HCT116 (cell line): ENCODE results near the gene B4GALNT3. TPM values are rescaled to one million over a fixed set of nuclear protein-coding genes. Genes with fewer than 3 reads are reported as not detected.

ENCODE experiments used
- ATAC-seq: fragments of 200-7000 bp; cut with Tn5 transposase; 2 replicates; pipeline ENCODE4 v1.9.1; 2020; ENCODE audit warnings: mild to moderate bottlenecking, moderate library complexity
- BruUV-seq: library from RNA; stranded (reverse); fragments of 400-500 nt; replicated peaks from 2 replicates; lab custom pipeline; 2021; lab: Mats Ljungman, UMichigan
- CTCF ChIA-PET: fragments of 300-600 bp; sonication (Branson Sonifier 250); formaldehyde crosslinking; loops from one replicate; lab custom pipeline; 2021; ENCODE audit warnings: antibody characterized with exemption; lab: Charles Lee
- POLR2A ChIA-PET: fragments of 300-600, 350-600 bp; sonication (Branson Sonifier 250); formaldehyde crosslinking; loops from one replicate; lab custom pipeline; 2021; ENCODE audit warnings: antibody characterized with exemption; lab: Charles Lee
- RAD21 ChIA-PET, 2 experiments: fragments of 300-600 bp; sonication (Branson Sonifier 250); formaldehyde crosslinking; loops; one replicate each; lab custom pipeline; 2023; ENCODE audit warnings: low total read pairs in 2 of 2; ENCODE audit not compliant: uncharacterized antibody in 2 of 2, unreplicated experiment in 2 of 2, low non-redundant PET in 1 of 2; lab: Charles Lee
- DNase-seq: peaks from one replicate; pipeline ENCODE4 v3.0.0-alpha.2; 2010; ENCODE audit warnings: low read depth, low spot score
- H2AFZ ChIP-seq: fragments of 200-600 bp; shearing (Covaris generic), sonication (generic); 2 replicates; pipeline ENCODE4 v1.6.1; 2017; ENCODE audit warnings: low read depth, mixed run types, mixed read lengths, antibody characterized with exemption, low read length; ENCODE audit not compliant: poor library complexity, severe bottlenecking
- H3K27ac ChIP-seq: 2 replicates; pipeline ENCODE4 v1.5.1; 2012; ENCODE audit warnings: low read depth, low read length
- H3K27me3 ChIP-seq: fragments of 200-600 bp; sonication (generic); 2 replicates; pipeline ENCODE4 v1.6.1; 2016; ENCODE audit warnings: mixed run types, low read length, mixed read lengths; ENCODE audit not compliant: insufficient read depth
- H3K36me3 ChIP-seq, 2 experiments: fragments of 200-500 bp in 1 of 2; fragments of 200-600 bp in 1 of 2; sonication (Bioruptor generic) in 1 of 2; sonication (generic) in 1 of 2; 2 replicates each; pipeline versions ENCODE4 v1.5.1 to v1.6.1; 2014 to 2016; ENCODE audit warnings: low read length in 2 of 2, inconsistent platforms in 1 of 2, mixed read lengths in 1 of 2, mixed run types in 1 of 2; ENCODE audit not compliant: insufficient read depth in 2 of 2, control insufficient read depth in 1 of 2
- H3K4me1 ChIP-seq, 2 experiments: fragments of 200-600 bp in 1 of 2; sonication (generic) in 1 of 2; 2 replicates each; pipeline versions ENCODE4 v1.5.1 to v1.6.1; 2012 to 2017; ENCODE audit warnings: low read length in 2 of 2, inconsistent platforms in 1 of 2, mild to moderate bottlenecking in 1 of 2, mixed read lengths in 1 of 2, mixed run types in 1 of 2, moderate library complexity in 1 of 2; ENCODE audit not compliant: insufficient read depth in 2 of 2, control insufficient read depth in 1 of 2
- H3K4me2 ChIP-seq: fragments of 200-600 bp; sonication (generic); 2 replicates; pipeline ENCODE4 v1.6.1; 2017; ENCODE audit warnings: mixed run types, low read length, mixed read lengths
- H3K4me3 ChIP-seq, 2 experiments: fragments of 200-600 bp in 1 of 2; sonication (generic) in 1 of 2; replicated peaks in 1 of 2; 2 replicates each; pipeline ENCODE4 v1.5.1; 2011 to 2016; ENCODE audit warnings: low read length in 2 of 2, control low read depth in 1 of 2, low read depth in 1 of 2, mild to moderate bottlenecking in 1 of 2, mixed read lengths in 1 of 2, mixed run types in 1 of 2
- H3K79me2 ChIP-seq: fragments of 200-600 bp; sonication (generic); 2 replicates; pipeline ENCODE4 v1.6.1; 2017; ENCODE audit warnings: mild to moderate bottlenecking, mixed run types, low read length, moderate library complexity, mixed read lengths; ENCODE audit not compliant: insufficient read depth
- H3K9ac ChIP-seq: fragments of 200-600 bp; sonication (generic); 2 replicates; pipeline ENCODE4 v1.6.1; 2016; ENCODE audit warnings: low read length, mixed read lengths
- H3K9me2 ChIP-seq: fragments of 200-600 bp; sonication (generic), shearing (Covaris generic); 2 replicates; pipeline ENCODE4 v1.6.1; 2017; ENCODE audit warnings: mixed run types, mild to moderate bottlenecking, moderate library complexity; ENCODE audit not compliant: insufficient read depth
- H3K9me3 ChIP-seq, 2 experiments: fragments of 200-500 bp in 1 of 2; fragments of 200-600 bp in 1 of 2; sonication (Bioruptor generic) in 1 of 2; sonication (generic) in 1 of 2; 2 replicates each; pipeline ENCODE4 v1.6.1; 2014 to 2017; ENCODE audit warnings: low read length in 2 of 2, mixed read lengths in 2 of 2, inconsistent platforms in 1 of 2, low read depth in 1 of 2, mild to moderate bottlenecking in 1 of 2, mixed run types in 1 of 2, moderate library complexity in 1 of 2; ENCODE audit not compliant: control insufficient read depth in 1 of 2, insufficient read depth in 1 of 2
- H4K20me1 ChIP-seq: fragments of 200-600 bp; sonication (generic), shearing (Covaris generic); 2 replicates; pipeline ENCODE4 v1.6.1; 2017; ENCODE audit warnings: mixed run types, mild to moderate bottlenecking, moderate library complexity; ENCODE audit not compliant: insufficient read depth
- EGR1 ChIP-seq: IDR thresholded peaks from 2 replicates; pipeline ENCODE4 v1.6.1; 2012; ENCODE audit warnings: low read depth
- POLR2A ChIP-seq: IDR thresholded peaks from 2 replicates; pipeline ENCODE4 v1.7.0; 2011; ENCODE audit warnings: borderline replicate concordance; ENCODE audit not compliant: insufficient read depth, insufficient read length; ENCODE audit errors: extremely low read depth
- RAD21 ChIP-seq: IDR thresholded peaks from 2 replicates; pipeline ENCODE4 v1.6.1; 2012; ENCODE audit warnings: low read depth, mild to moderate bottlenecking
- SIN3A ChIP-seq: IDR thresholded peaks from 2 replicates; pipeline ENCODE4 v1.6.1; 2012; ENCODE audit warnings: low read depth
- SP1 ChIP-seq: IDR thresholded peaks from 2 replicates; pipeline ENCODE4 v1.6.1; 2012; ENCODE audit warnings: low read depth
- TCF7L2 ChIP-seq: IDR thresholded peaks from 2 replicates; pipeline ENCODE4 v1.7.0; 2011; ENCODE audit warnings: borderline replicate concordance, inconsistent platforms; ENCODE audit not compliant: insufficient read depth, insufficient read length; ENCODE audit errors: extremely low read depth
- YY1 ChIP-seq: IDR thresholded peaks from 2 replicates; pipeline ENCODE4 v1.6.1; 2011; ENCODE audit warnings: low read length, low read depth, moderate library complexity, mild to moderate bottlenecking; ENCODE audit not compliant: insufficient replicate concordance; ENCODE audit errors: extremely low read depth
- intact Hi-C: fragments of 100-400 bp; cut with micrococcal nuclease; formaldehyde crosslinking; loops from 2 replicates; pipeline ENCODE4 v1.10.0; 2022
- total RNA-seq: library from RNA; stranded (reverse); gene quantifications from one replicate; pipeline ENCODE4 v1.2.1, GENCODE V29; 2021; ENCODE audit not compliant: unreplicated experiment
- TF ChIP-seq, protein P1 (sequence below): IDR thresholded peaks from 2 replicates; pipeline ENCODE4 v1.6.1; 2012; ENCODE audit warnings: low read depth
- TF ChIP-seq, protein P2 (sequence below), 3 experiments: fragments of 200-600 bp in 1 of 3; sonication (generic) in 1 of 3; IDR thresholded peaks in 2 of 3; conservative IDR thresholded peaks in 1 of 3; 2 replicates each; pipeline ENCODE4 v1.5.1; 2012 to 2017; ENCODE audit warnings: low read depth in 2 of 3, low read length in 2 of 3, antibody characterized with exemption in 1 of 3, borderline replicate concordance in 1 of 3, control low read depth in 1 of 3, mild to moderate bottlenecking in 1 of 3, mixed read lengths in 1 of 3, mixed run types in 1 of 3, moderate library complexity in 1 of 3; ENCODE audit not compliant: insufficient read depth in 1 of 3
- TF ChIP-seq, protein P3 (sequence below): IDR thresholded peaks from 2 replicates; pipeline ENCODE4 v1.6.1; 2012
- TF ChIP-seq, protein P4 (sequence below): IDR thresholded peaks from 2 replicates; pipeline ENCODE4 v1.6.1; 2012

Gene B4GALNT3
- total RNA-seq, 1 experiment from 2014 or later, result 18.2 TPM

DNA sequence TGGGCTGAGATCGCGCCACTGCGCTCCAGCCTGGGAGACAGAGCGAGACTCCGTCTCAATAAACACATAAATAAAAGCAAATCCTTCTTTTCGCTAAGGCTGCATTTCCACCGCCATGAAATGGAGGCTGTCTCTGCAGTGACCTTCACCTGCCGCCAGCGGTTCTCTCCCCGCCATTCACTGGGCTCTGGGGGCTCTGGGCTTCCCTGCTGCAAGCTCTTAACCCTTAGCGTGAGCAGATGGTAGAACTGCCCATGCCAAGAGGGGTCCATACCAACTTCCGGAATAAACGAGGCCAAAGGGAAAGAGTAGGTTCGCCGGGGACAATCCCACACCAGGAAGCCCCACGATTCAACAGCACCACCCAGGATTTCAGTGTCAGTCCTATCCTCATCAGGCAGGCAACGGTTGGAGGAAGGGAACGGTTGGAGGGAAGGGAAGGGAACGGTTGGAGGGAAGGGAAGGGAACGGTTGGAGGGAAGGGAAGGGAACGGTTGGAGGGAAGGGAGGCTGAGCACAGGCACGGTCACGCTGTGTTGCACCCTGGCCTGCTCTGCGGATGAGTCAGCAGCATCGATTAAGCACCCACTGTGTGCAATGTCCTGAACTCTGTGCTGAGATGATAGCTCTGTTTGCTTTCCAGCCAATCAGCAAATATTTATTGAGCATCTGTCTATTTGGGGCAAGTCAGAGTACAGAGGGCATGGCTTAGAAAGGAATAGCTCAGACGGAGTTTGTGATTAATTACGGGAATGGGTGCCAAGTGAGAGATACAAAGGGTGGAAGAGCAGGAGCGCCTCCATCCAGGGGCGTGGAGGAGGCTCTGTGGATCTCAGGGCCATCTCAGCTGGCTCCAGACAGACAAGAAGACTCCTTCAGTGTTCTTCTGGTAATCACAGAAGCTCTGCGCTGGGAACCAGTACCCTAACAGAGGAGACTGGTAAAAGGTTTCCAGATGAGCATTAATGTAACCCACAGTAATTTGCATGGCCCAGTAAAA, 125.6 kb downstream of the B4GALNT3 start:
- Histone ChIP-seq H3K27me3 (no peaks in the 10 kb centered on the region), H3K4me2 (no peak overlapping the region), H2AFZ (no peak overlapping the region), H3K36me3 (no peaks in the 10 kb centered on the region), H3K9me3 (no peaks in the 10 kb centered on the region), H3K79me2 (no peaks in the 10 kb centered on the region), H3K9me2 (no peaks in the 10 kb centered on the region), H3K27ac (no peak overlapping the region), H4K20me1 (no peaks in the 10 kb centered on the region), H3K4me1 (no peaks in the 10 kb centered on the region), H3K4me3 (no peak overlapping the region), H3K9ac (no peak overlapping the region)
- ChIA-PET CTCF (no interaction called here), POLR2A (no interaction called here), RAD21 (no interaction called here)
- no peak for DNase-seq
- intact Hi-C loops, result no loop called here
- BruUV-seq, result no TSS peak
- TF ChIP-seq YY1 (no peak), SIN3A (no peak), TCF7L2 (no peak)
- ATAC-seq, result no peak

DNA sequence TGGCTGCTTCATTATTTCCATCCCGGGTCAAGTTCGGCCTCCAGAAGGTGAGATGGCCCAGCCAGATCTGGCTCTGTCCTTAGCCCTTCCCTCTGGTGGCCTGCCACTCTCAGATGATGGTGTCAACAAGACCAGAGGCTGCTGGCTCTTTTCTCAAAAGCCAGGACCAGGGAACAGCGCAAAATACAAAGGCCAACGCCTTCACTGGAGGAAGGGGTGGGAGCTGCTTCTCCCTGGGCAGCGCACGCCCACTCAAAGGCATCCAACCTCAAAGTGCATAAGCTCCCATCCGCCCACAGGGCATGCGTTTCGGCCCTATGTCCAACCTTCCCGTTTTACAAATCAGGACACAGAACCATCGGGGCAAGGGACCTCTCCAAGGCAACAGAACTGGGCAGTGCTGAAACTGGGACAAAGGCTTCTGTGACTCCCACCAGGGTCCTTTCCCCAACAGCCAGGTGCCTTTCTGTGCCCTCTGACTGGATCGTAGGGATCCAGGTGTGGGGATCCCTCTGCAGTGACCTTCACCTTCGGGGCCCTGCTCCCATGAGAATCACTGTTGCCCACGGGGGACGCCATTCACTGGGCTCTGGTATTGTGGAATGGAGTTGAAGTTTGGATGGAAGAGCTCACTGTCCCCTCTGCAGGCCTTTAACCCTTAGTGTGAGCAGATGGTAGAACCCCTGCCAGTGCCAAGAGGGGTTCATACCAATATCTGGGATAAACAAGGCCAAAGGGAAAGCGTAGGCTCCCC, 126.8 kb downstream of the B4GALNT3 start:
- intact Hi-C loops, result no loop called here
- BruUV-seq, result no TSS peak
- DNase-seq (no peak), ATAC-seq (no peak)
- Histone ChIP-seq H3K27me3 (no peaks in the 10 kb centered on the region), H3K27ac (no peak overlapping the region), H3K36me3 (no peaks in the 10 kb centered on the region), H2AFZ (no peak overlapping the region), H3K9ac (no peak overlapping the region), H3K9me2 (no peaks in the 10 kb centered on the region), H4K20me1 (no peaks in the 10 kb centered on the region), H3K79me2 (no peaks in the 10 kb centered on the region), H3K4me3 (no peak overlapping the region), H3K4me1 (no peaks in the 10 kb centered on the region), H3K9me3 (no peaks in the 10 kb centered on the region), H3K4me2 (no peak overlapping the region)
- CTCF ChIA-PET, result no interaction called here
- RAD21 ChIA-PET, result no interaction called here
- POLR2A ChIA-PET, result no interaction called here
- TF ChIP-seq EGR1 (no peak), POLR2A (no peak), RAD21 (no peak), SP1 (no peak)
- TF ChIP-seq, protein P1, sequence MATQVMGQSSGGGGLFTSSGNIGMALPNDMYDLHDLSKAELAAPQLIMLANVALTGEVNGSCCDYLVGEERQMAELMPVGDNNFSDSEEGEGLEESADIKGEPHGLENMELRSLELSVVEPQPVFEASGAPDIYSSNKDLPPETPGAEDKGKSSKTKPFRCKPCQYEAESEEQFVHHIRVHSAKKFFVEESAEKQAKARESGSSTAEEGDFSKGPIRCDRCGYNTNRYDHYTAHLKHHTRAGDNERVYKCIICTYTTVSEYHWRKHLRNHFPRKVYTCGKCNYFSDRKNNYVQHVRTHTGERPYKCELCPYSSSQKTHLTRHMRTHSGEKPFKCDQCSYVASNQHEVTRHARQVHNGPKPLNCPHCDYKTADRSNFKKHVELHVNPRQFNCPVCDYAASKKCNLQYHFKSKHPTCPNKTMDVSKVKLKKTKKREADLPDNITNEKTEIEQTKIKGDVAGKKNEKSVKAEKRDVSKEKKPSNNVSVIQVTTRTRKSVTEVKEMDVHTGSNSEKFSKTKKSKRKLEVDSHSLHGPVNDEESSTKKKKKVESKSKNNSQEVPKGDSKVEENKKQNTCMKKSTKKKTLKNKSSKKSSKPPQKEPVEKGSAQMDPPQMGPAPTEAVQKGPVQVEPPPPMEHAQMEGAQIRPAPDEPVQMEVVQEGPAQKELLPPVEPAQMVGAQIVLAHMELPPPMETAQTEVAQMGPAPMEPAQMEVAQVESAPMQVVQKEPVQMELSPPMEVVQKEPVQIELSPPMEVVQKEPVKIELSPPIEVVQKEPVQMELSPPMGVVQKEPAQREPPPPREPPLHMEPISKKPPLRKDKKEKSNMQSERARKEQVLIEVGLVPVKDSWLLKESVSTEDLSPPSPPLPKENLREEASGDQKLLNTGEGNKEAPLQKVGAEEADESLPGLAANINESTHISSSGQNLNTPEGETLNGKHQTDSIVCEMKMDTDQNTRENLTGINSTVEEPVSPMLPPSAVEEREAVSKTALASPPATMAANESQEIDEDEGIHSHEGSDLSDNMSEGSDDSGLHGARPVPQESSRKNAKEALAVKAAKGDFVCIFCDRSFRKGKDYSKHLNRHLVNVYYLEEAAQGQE, result no peak
- TF ChIP-seq, protein P2, sequence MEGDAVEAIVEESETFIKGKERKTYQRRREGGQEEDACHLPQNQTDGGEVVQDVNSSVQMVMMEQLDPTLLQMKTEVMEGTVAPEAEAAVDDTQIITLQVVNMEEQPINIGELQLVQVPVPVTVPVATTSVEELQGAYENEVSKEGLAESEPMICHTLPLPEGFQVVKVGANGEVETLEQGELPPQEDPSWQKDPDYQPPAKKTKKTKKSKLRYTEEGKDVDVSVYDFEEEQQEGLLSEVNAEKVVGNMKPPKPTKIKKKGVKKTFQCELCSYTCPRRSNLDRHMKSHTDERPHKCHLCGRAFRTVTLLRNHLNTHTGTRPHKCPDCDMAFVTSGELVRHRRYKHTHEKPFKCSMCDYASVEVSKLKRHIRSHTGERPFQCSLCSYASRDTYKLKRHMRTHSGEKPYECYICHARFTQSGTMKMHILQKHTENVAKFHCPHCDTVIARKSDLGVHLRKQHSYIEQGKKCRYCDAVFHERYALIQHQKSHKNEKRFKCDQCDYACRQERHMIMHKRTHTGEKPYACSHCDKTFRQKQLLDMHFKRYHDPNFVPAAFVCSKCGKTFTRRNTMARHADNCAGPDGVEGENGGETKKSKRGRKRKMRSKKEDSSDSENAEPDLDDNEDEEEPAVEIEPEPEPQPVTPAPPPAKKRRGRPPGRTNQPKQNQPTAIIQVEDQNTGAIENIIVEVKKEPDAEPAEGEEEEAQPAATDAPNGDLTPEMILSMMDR (IDR thresholded peaks at IDR 0.05 in 2 of 3, conservative IDR thresholded peaks at IDR 0.05 in 1 of 3; ENCODE audit: borderline replicate concordance in 1 of 3, insufficient read depth in 1 of 3, low read depth in 2 of 3, low read length in 2 of 3), result no peak
- TF ChIP-seq, protein P3, sequence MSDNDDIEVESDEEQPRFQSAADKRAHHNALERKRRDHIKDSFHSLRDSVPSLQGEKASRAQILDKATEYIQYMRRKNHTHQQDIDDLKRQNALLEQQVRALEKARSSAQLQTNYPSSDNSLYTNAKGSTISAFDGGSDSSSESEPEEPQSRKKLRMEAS, result no peak
- TF ChIP-seq, protein P4, sequence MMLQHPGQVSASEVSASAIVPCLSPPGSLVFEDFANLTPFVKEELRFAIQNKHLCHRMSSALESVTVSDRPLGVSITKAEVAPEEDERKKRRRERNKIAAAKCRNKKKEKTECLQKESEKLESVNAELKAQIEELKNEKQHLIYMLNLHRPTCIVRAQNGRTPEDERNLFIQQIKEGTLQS, result no peak
